ENCODE measurements around the gene SOCS7.
"Not testable (repeated sequence)": the region's sequence is repeated elsewhere in the genome, so short reads cannot be mapped to it uniquely, and the experiment has no call there.

Gene SOCS7

GRCh38 chr17:38421871-38422827, 70.5 kb downstream of the SOCS7 start:
- no peak for DNase-seq

DNA sequence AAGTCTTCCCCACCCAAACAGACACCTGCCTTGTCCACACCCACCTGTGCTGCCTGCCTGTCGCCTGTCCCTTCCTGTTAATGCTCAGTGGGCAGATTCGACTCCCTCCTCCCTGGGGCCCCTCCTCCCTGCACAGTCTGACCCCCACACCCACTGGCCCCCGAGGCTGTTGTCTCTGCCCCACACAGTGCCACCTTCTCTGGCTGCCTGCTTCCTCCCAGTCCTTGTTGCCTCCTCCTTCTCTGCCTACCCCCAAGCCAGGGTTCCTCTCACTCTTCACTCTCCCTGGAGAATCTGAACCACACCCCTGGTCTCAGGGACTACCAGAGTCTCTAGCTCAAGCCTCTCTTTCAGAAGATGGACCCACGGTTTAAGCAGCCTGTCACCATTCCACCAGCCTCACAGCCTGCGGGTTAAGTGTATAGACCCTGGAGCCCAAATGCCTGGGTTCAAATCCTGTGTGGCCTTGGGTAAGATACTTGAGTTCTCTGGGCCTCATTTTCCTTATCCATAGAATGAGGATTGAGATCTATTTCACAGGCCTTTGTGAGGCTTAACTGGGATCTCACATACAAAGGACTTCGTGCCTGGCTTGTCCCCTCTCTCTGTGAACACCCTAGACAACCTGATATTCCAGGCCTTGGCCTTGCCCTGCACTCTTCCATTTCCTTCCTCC, 72.8 kb downstream of the SOCS7 start:
- DNase-seq = no peak

- no peak for DNase-seq
Observed at GRCh38 chr17:38425031-38425430, 73.4 kb downstream of the SOCS7 start.

DNA sequence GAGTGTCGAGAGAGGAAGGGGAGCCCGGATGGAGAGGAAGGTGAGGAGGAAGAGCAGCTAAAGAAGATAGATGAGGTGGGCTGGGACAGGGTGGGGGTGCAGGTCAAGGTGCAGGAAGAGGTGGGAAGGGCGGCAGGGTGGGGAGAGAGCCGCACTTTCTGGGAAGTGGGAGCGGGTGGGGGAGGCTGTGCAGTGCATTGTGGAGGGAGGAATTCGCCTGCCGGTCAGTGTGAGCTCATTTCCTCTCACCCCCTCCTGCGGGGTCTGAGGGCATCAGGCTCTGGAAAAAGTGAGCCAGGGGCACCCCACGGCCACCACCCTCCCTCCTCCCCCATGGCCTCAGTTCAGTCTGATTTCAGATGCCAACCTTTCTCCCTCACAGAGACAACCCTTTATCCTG, 74.1 kb downstream of the SOCS7 start:
- no peak for DNase-seq

DNA sequence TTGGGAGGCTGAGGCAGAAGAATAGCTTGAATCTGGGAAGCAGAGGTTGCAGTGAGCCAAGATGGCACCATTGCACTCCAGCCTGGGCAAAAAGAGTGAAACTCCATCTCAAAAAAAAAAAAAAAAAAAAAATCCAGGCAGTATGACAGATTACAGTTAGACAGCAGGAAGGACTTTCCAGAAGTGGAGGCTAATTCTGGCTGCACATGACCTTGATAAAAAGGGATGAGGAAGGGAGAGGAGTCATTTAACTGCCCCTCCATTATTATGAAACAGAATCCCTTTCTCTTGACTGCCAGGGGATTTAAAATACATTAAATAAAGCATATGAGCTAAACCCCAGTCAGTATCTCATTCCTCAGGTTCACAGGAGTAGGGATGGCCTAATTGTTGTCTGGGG, 74.8 kb downstream of the SOCS7 start:
- DNase-seq = no peak

GRCh38 chr17:38427160-38427949, 75.7 kb downstream of the SOCS7 start:
- no peak for DNase-seq

- no peak for DNase-seq
Observed at GRCh38 chr17:38428112-38428642, 76.5 kb downstream of the SOCS7 start, which contains the start of gene ARHGAP23. TSS of gene ARHGAP23 (plus strand) at chr17:38428464. CDS start at chr17:38428486, 22 bp downstream.

- DNase-seq = no peak
Observed at GRCh38 chr17:38428643-38429371, 77.2 kb downstream of the SOCS7 start.

GRCh38 chr17:38429476-38430100, 77.9 kb downstream of the SOCS7 start:
- no peak for DNase-seq

- DNase-seq = no peak
Observed at GRCh38 chr17:38430316-38430715, 78.7 kb downstream of the SOCS7 start.

GRCh38 chr17:38430822-38431221, 79.2 kb downstream of the SOCS7 start:
- no peak for DNase-seq

DNA sequence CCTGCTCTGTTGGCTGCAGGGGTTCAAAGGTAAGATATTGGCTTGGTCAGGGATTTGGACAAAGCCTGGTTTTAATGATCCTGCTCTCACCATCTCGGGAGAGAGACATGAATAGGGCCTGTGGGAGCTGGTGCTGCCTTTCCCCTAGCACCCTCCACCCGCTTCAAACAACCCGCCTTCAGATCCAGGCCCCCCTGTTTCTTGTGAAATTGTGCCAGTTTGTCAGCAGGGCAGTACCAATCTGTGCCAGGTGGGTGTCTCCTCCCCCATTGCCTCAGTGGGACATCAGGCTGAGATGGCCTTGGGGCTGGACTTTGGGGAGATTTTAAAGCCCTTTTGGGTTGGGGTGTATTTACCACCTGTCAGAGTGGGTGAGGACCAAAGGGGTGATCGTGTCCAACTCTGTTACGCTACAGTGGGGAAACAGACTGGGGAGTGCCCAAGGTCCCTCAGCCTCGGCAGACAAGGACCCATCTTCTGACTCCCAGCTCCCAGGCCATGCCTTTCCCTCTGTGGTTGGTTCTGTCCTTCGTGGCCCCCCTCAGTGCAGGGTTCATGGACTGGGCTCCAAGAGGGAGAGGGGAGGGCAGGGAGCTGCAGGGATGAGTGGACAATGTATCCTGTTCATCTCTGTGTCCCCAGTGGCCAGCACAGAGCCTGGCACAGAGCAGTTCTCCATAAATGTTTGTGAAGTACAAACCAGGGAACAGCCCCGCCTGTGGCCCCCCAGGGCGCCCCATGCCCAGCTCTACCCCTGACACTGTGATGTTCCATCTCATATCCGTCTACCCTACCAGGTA, 79.9 kb downstream of the SOCS7 start:
- no peak for DNase-seq

- no peak for DNase-seq
Observed at GRCh38 chr17:38434178-38434665, 82.6 kb downstream of the SOCS7 start.

- DNase-seq = no peak
Observed at GRCh38 chr17:38435795-38436194, 84.2 kb downstream of the SOCS7 start.

GRCh38 chr17:38436386-38436785, 84.7 kb downstream of the SOCS7 start:
- no peak for DNase-seq

DNA sequence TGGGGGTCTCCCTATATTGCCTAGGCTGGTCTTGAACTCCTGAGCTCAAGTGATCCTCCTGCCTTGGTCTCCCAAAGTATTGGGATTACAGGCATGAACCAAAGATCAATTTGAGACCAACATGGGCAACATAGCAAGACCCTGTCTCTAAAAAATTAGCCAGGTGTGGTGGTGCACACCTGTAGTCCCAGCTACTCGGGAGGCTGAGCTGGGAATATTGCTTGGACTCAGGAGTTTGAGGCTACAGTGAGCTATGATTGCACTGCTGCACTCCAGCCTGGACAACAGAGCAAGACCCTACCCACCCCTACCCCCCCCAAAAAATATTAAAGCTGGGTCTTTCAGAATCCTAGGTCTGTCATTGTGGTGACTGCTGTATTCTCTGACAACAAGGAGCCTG, 85.7 kb downstream of the SOCS7 start:
- DNase-seq = not testable (repeated sequence)

DNA sequence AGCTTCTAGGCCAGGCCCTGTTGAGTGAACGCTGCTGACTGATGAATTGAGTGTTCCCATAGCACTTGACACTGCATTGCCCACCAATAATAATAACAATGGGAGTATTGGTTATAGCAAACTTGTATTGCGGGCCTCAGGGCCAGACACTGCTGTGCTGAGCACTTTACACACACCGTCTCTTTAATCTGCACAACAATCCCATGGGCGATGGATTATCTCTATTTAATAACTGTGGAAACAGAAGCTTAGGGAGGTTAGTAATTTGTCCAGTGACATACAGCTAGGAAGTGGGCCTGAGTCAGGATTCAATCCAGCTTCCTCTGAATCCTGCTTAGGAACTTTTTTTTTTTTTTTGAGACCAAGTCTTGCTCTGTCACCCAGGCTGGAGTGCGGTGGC, 87.8 kb downstream of the SOCS7 start:
- no peak for DNase-seq

DNA sequence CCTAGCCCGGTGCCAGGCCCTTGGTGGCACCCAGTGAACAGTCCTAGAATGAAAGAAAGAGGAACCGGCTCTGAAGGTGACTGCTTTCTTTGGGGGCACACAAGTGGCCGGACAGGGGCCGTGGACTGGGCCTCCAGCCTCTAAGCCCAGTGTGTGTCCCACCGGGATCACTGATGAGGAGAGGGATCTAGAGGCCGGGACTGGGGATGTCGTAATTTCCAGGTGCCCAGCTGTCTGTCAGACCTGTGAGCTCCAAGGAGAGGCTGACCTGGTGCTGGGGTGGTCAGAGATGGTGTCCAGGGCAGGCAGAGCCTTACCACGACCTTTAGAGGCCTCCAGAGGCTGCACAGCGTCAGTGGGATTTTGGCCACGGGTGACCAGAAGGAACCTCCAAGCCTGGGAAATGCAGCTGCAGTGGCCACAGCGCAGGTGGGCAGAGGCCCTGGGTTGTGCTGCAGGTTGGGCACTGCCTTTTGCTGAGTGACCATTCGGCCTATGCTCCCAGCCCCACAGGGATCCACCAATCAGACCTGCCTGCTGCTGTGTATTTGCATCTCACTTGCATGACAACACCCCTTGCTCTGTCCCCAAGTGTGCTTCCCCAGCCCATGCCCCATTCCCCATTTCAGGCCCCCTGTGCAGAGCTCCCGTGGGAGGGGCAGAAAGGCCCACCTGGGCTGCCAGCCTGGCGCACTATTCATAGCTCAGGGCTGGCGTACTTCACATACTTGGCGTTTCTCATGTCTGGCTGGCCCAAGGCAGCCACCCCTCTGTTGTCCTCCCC, 89.2 kb downstream of the SOCS7 start:
- DNase-seq = no peak

DNA sequence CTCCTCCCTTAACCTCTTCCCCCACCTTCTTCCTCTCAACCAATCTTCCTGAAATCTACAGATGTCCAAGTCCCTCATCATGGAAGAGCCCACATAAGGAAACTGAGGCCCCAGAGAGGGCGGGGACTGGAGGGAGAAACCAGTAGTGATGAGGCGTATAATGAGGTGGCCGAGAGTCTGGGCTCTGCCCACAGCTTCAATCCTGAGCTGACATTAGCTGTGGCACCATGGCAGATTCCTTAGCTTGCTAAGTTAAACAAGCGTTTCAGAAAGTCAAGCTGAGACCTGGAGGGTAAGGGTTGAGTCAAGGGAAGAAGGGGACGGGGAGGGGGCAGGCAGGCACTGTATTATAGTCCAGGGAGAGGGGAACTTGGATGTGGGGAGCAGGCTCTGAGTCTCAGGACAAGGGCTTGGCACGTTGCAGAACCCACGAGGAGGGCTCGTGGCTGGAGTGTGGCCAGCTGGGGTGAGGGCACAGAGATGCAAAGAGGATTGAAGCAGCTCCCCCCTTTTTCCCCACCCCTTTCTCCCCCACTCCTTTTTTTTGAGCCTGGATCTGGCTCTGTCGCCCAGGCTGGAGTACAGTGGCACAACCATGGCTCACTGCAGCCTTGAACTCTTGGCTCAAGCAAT, 89.9 kb downstream of the SOCS7 start:
- DNase-seq = no peak
